Smooth muscle cell (in vitro differentiated cells): Measurements from ENCODE around the gene JPH2. TPM values are rescaled to one million over a fixed set of nuclear protein-coding genes. Genes with fewer than 3 reads are reported as not detected.

Experiments used
- DNase-seq: peaks from one replicate; lab custom pipeline; 2025; ENCODE audit not compliant: unreplicated experiment; lab: John Stamatoyannopoulos, UW
- H2AFZ ChIP-seq: fragments of 200-600 bp; sonication (generic); 2 replicates; pipeline ENCODE4 v1.6.0; 2016; ENCODE audit warnings: antibody characterized with exemption, low read depth, mild to moderate bottlenecking
- H3F3A ChIP-seq: fragments of 200-600 bp; sonication (generic); 2 replicates; pipeline ENCODE4 v1.6.0; 2017; ENCODE audit warnings: antibody characterized with exemption, low read depth
- H3K27ac ChIP-seq: fragments of 200-600 bp; sonication (generic); 2 replicates; pipeline ENCODE4 v1.5.1; 2016; ENCODE audit warnings: low read depth, mild to moderate bottlenecking
- H3K27me3 ChIP-seq: fragments of 200-600 bp; sonication (generic); 2 replicates; pipeline ENCODE4 v1.6.1; 2016; ENCODE audit warnings: low read depth, mild to moderate bottlenecking
- H3K36me3 ChIP-seq: fragments of 200-600 bp; sonication (generic); 2 replicates; pipeline ENCODE4 v1.5.1; 2016; ENCODE audit warnings: low read depth
- H3K4me1 ChIP-seq: fragments of 200-600 bp; sonication (generic); 2 replicates; pipeline ENCODE4 v1.5.1; 2016; ENCODE audit warnings: low read depth
- H3K4me2 ChIP-seq: fragments of 200-600 bp; sonication (generic); 2 replicates; pipeline ENCODE4 v1.6.0; 2016; ENCODE audit warnings: mild to moderate bottlenecking
- H3K4me3 ChIP-seq: fragments of 200-600 bp; sonication (generic); 2 replicates; pipeline ENCODE4 v1.5.1; 2016; ENCODE audit warnings: mild to moderate bottlenecking
- H3K79me2 ChIP-seq: fragments of 200-600 bp; sonication (generic); 2 replicates; pipeline ENCODE4 v1.6.0; 2016; ENCODE audit warnings: low read depth, mild to moderate bottlenecking
- H3K9ac ChIP-seq: fragments of 200-600 bp; sonication (generic); 2 replicates; pipeline ENCODE4 v1.6.0; 2016; ENCODE audit warnings: low read depth
- H3K9me3 ChIP-seq: fragments of 200-600 bp; sonication (generic); replicated peaks from 2 replicates; pipeline ENCODE4 v1.5.1; 2016; ENCODE audit warnings: low read depth
- H4K20me1 ChIP-seq: fragments of 200-600 bp; sonication (generic); 2 replicates; pipeline ENCODE4 v1.6.0; 2016; ENCODE audit warnings: low read depth
- CTCF ChIP-seq: fragments of 200-600 bp; sonication (generic); IDR thresholded peaks from 2 replicates; pipeline ENCODE4 v1.5.1; 2017; ENCODE audit warnings: borderline replicate concordance, mild to moderate bottlenecking, antibody characterized with exemption; ENCODE audit not compliant: insufficient read depth, poor library complexity, severe bottlenecking
- WGBS: methylation state at CpG from one replicate; pipeline ENCODE4 v1.1.7; 2016; ENCODE audit warnings: low lambda C conversion rate; 5-methylcytosine and 5-hydroxymethylcytosine counted together
- polyA plus RNA-seq: library from polyadenylated mRNA; unstranded; fragments of >200 nt; fragmentation: Nextera tagmentation; extraction: Ambion mirVana; gene quantifications from 2 replicates; pipeline ENCODE4 v1.2.1, GENCODE V29; 2016
- total RNA-seq: library from RNA; depleted of rRNA; stranded (reverse); fragments of >200 nt; gene quantifications from 2 replicates; pipeline ENCODE4 v1.2.3, GENCODE V29; 2014

Gene JPH2
- total and polyA plus RNA-seq, 2 experiments from 2014 or later = 4.4 to 6.0 TPM

- Histone ChIP-seq H3K79me2 (peaks cover 21% of the 10 kb centered on the region), H4K20me1 (no peaks in the 10 kb centered on the region), H3K27me3 (no peaks in the 10 kb centered on the region), H3K4me2 (no peak overlapping the region), H3K27ac (no peak overlapping the region), H3K9ac (no peak overlapping the region), H3K36me3 (no peaks in the 10 kb centered on the region), H3K4me1 (peaks cover 20% of the 10 kb centered on the region), H3K9me3 (no peaks in the 10 kb centered on the region), H2AFZ (no peak overlapping the region), H3F3A (peaks cover 5% of the 10 kb centered on the region), H3K4me3 (no peak overlapping the region)
- WGBS = 50% methylated on average over 13 of the region's 13 CpGs
- no peak for DNase-seq
- no peak for TF ChIP-seq CTCF
Observed at GRCh38 chr20:44182135-44182765, 4.7 kb downstream of the JPH2 start.

- Histone ChIP-seq H3K27me3 (no peaks in the 10 kb centered on the region), H2AFZ (peak overlapping the region; percentile 20), H3K4me3 (no peak overlapping the region), H3K9ac (no peak overlapping the region), H3K9me3 (no peaks in the 10 kb centered on the region), H4K20me1 (no peaks in the 10 kb centered on the region), H3K79me2 (peaks cover 20% of the 10 kb centered on the region), H3K4me1 (peaks cover 15% of the 10 kb centered on the region), H3K36me3 (no peaks in the 10 kb centered on the region), H3K4me2 (peak overlapping the region; percentile 80), H3F3A (peaks cover 5% of the 10 kb centered on the region), H3K27ac (no peak overlapping the region)
- 73% methylated on average over 11 of the region's 11 CpGs for WGBS
- TF ChIP-seq CTCF = no peak
- DNase-seq = no peak
Observed at GRCh38 chr20:44181611-44182010, 5.4 kb downstream of the JPH2 start.

GRCh38 chr20:44180814-44181213 is 6.2 kb downstream of the JPH2 start:
- DNase-seq = no peak
- Histone ChIP-seq H3K36me3 (no peaks in the 10 kb centered on the region), H3K9ac (peak overlapping the region; percentile 4), H3K9me3 (no peaks in the 10 kb centered on the region), H4K20me1 (no peaks in the 10 kb centered on the region), H3K4me1 (peaks cover 15% of the 10 kb centered on the region), H3K4me2 (peak overlapping the region; percentile 80), H3K27ac (peak overlapping the region; percentile 62), H3K27me3 (no peaks in the 10 kb centered on the region), H3K79me2 (peaks cover 13% of the 10 kb centered on the region), H2AFZ (peak overlapping the region; percentile 74), H3F3A (peaks cover 5% of the 10 kb centered on the region), H3K4me3 (peak overlapping the region; percentile 26)
- no peak for TF ChIP-seq CTCF
- WGBS = 8% methylated on average over 9 of the region's 9 CpGs
